ENCODE results near the gene TAOK1.
A peak's percentile ranks its signal among the peaks of the same experiment; 100 is the strongest.

The TAOK1 gene

DNA sequence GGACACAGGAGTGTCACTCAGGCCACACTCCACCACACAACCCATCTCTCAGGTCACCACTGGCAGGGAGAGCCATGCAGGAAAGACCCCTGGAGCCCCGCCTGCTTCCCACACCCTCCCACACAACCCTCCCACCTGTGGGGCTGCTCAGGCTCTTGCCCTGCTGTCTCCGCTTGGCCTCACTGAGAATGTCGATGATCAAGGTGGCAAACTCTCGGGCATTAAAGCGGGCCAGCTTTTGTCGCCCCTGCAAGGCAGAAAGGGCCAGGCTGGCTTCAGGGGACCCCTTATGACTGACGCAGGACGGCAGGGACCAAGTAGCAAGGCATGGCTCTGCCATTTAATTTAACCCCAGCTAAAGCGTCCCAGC lies 186.8 kb downstream of the TAOK1 start:
- Histone ChIP-seq H3K4me1 (peaks cover 3% of the 10 kb centered on the region), H3K9me3 (no peaks in the 10 kb centered on the region), H3K4me3 (ENCODE audit: low read depth, low read length) (no peak overlapping the region), H3K27me3 (no peaks in the 10 kb centered on the region), H3K36me3 (no peaks in the 10 kb centered on the region)
- TF ChIP-seq, protein P1, sequence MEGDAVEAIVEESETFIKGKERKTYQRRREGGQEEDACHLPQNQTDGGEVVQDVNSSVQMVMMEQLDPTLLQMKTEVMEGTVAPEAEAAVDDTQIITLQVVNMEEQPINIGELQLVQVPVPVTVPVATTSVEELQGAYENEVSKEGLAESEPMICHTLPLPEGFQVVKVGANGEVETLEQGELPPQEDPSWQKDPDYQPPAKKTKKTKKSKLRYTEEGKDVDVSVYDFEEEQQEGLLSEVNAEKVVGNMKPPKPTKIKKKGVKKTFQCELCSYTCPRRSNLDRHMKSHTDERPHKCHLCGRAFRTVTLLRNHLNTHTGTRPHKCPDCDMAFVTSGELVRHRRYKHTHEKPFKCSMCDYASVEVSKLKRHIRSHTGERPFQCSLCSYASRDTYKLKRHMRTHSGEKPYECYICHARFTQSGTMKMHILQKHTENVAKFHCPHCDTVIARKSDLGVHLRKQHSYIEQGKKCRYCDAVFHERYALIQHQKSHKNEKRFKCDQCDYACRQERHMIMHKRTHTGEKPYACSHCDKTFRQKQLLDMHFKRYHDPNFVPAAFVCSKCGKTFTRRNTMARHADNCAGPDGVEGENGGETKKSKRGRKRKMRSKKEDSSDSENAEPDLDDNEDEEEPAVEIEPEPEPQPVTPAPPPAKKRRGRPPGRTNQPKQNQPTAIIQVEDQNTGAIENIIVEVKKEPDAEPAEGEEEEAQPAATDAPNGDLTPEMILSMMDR (IDR thresholded peaks at IDR 0.05; ENCODE audit: low read depth, low read length) = no peak
- no peak for DNase-seq

DNA sequence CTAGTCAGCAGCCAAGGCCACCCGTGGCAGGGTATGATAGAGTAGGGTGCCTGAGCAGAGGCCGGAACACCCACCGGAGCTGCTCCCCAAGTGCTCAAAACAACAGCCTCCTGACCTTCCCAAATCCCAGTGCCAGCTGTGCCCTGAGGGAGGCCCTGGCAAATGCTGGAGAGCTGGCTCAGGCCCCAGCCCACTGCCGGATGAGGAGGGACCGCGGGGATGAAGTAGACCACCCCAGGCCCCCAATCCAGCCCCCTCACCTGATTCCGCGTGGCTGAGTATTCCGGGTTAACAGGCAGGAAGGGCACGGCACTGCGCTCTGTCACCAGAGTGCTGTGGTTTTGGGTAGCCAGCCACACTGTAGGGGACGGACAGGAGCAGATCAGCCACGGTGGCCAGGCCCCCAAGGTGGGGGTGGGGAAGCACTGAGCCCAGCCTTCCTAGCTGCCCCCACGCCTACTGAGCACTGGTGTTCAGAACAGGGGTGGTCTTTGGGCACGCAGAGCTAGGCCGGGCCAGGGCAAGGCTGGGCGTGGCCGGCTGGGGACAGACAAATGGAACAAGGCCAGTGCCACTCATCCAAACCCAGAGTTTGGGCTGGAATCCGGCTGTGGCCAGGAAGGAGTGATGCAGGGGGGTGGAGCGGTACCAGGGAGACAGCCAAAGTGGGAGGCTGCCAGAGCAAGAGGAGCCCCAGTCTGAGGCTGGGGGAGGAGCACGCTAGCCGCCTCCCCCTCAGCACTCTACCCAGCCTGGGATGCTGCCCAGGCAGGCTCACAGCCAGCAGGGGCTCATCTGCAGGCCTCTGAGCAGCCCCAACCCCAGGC lies 187.4 kb downstream of the TAOK1 start:
- Histone ChIP-seq H3K9me3 (no peaks in the 10 kb centered on the region), H3K4me3 (ENCODE audit: low read depth, low read length) (no peak overlapping the region), H3K27me3 (no peaks in the 10 kb centered on the region), H3K4me1 (no peaks in the 10 kb centered on the region), H3K36me3 (no peaks in the 10 kb centered on the region)
- no peak for DNase-seq
- TF ChIP-seq, protein P1 (IDR thresholded peaks at IDR 0.05; ENCODE audit: low read depth, low read length) = no peak

DNA sequence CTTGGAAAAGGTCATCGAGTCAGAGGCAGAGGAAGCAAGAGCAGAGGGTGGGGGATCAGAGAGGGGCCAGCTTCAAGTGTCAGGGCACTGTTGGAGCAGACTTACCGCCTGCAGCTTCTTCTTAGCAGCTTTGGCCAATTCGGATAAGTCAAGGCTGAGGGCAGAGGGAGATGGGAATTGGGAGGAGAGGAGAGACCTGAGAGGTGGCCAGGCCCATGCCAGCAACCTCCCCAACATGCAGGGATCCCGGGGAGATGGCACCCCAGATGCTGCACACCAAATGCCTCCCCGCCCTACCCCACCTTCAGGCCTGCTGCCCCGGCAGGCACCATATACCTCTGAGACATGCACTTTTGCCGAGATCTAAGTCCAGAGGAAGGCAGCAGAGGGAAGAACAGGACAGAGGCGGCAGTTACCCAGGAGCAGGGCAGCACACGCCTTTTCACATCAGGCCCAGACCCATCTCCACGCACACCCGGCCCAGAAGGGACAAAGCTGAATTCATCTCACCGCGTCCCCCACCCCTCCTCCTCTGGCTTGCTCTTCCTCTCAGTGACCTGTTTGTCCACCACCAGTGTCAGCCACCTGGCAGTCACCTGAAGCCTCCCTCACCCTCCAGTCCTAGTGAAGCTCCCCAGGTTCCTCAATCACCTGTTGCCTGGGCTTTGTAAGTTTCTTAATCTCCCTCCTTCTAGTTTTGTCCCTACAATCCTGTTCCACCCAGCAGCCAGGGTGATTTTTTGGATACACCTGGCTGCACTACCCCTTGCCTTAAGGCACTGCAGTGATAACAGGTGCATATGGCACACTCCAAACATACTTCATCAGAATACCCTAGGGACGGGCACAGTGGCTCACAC lies 188.7 kb downstream of the TAOK1 start:
- Histone ChIP-seq H3K4me3 (ENCODE audit: low read depth, low read length) (no peak overlapping the region), H3K9me3 (no peaks in the 10 kb centered on the region), H3K36me3 (peaks cover 3% of the 10 kb centered on the region; the same call in 1 of the 2 replicates), H3K27me3 (no peaks in the 10 kb centered on the region), H3K4me1 (no peaks in the 10 kb centered on the region)
- DNase-seq = no peak
- TF ChIP-seq, protein P1 (IDR thresholded peaks at IDR 0.05; ENCODE audit: low read depth, low read length) = no peak

DNA sequence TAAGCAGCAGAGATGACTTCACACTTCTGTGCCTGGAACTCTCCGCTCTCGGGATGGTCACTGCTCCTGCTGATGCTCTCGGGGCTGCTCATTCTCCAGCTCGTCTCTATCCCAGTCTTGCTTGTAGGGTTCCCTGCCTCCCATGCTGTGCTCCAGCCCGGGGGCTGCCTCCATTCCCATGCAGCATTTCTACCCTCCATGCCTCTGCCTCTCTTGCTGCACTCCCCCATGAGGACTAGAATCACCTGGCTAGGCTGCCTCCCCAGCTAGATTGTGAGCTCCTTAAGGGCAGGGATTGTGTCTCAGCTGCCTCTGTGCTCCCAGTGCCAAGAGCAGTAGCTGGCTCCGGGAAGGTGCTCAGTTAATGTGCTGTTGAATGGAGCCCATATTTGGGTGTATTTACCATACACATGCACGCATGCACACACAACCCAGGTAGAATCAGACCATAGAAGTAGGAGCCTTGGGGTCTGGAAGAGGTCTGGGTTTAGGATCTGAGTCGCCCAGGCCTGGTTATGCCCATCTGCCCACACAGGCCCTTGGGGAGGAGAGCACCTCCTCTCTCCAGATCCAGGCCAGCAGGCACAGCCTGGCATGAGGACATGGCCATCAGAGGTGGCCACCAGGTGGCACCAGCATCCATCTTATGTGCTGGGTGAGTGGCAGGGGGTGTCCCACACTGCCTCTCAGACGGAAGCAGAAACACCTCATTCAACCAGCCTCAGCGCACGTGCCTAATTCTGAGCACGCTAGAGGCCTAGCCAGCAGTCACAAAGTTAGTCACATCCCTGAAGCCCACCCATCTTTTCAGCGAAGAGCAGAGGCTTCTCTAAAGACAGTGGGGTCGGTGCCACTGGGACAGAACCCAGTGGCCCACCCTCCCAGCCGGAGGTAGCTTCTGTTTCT lies 190.0 kb downstream of the TAOK1 start:
- Histone ChIP-seq H3K36me3 (peaks cover 3% of the 10 kb centered on the region; the same call in 1 of the 2 replicates), H3K4me3 (ENCODE audit: low read depth, low read length) (no peak overlapping the region)

DNA sequence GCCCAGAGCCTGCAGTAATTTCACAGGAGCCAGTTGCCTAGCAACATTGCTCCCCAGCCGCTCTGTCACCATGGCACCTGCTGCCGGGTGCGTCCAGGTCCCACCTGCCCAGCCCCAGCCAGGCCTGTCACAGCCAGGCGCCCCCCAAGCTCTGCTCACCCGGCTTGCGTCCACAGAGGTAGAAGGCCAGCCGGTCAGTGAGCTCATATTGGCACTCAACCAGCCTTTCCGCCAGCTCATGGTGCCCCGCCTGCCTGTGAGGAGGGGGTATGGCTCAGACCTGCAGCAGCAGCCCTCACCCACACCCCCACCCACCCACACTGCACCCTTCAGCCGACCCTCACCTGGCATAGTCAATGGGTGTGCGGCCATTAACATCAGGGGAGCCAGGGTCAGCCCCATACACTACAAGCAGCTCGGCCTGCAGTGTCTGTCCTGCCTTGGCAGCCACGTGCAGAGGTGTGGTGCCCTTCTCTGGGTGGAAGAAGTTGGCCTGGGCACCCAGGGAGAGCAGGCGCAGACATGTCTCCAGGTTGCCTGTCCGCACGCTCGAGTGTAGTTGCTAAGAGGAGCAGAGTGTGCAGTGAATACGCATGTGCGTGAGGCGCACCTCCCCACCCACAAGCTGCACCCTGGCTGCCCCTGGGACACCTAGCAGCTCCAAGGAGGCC lies 191.6 kb downstream of the TAOK1 start:
- Histone ChIP-seq H3K4me3 (ENCODE audit: low read depth, low read length) (no peak overlapping the region), H3K27me3 (no peaks in the 10 kb centered on the region), H3K36me3 (peaks cover 3% of the 10 kb centered on the region; the same call in 1 of the 2 replicates), H3K4me1 (no peaks in the 10 kb centered on the region), H3K9me3 (no peaks in the 10 kb centered on the region)
- DNase-seq = no peak
- TF ChIP-seq, protein P1 (IDR thresholded peaks at IDR 0.05; ENCODE audit: low read depth, low read length) = no peak

More for the DNA sequence above, 190.0 kb downstream of the TAOK1 start:
- Histone ChIP-seq H3K9me3 (no peaks in the 10 kb centered on the region), H3K27me3 (no peaks in the 10 kb centered on the region), H3K4me1 (no peaks in the 10 kb centered on the region)
- TF ChIP-seq, protein P1 (IDR thresholded peaks at IDR 0.05; ENCODE audit: low read depth, low read length) = peak; percentile 79
- DNase-seq = peak; percentile 79

Measured in BE2C (cell line).